NCI-H345 treated with DMSO at 0.1 percent for 48 hours (cell line): Measurements from ENCODE around the gene KRTAP27-1.

Experiments used
- DNase-seq: peaks from one replicate; lab custom pipeline; 2025; ENCODE audit not compliant: unreplicated experiment; lab: John Stamatoyannopoulos, UW

Gene KRTAP27-1

GRCh38 chr21:30305136-30305535 is 32.4 kb downstream of the KRTAP27-1 start:
- DNase-seq = no peak

GRCh38 chr21:30289215-30289614 is 48.3 kb downstream of the KRTAP27-1 start, which contains the start of gene KRTAP25-1:
TSS of gene KRTAP25-1 (minus strand) at chr21:30289514. CDS start at chr21:30289490, 24 bp downstream.
- DNase-seq = no peak
